DND-41 (cell line): ENCODE results near the gene P4HB.

ENCODE experiments used
- ATAC-seq: fragments of 200-7000 bp; cut with Tn5 transposase; 3 replicates; pipeline ENCODE4 v1.9.1; 2021; ENCODE audit warnings: low read depth; ENCODE audit not compliant: insufficient read depth
- DNase-seq: peaks from one replicate; pipeline ENCODE4 v3.0.0-alpha.2; 2020
- H2AFZ ChIP-seq: 2 replicates; pipeline ENCODE4 v1.6.0; 2012; ENCODE audit warnings: low read depth, low read length
- H3K27ac ChIP-seq: 2 replicates; pipeline ENCODE4 v1.5.1; 2012; ENCODE audit warnings: low read length, inconsistent platforms
- H3K27me3 ChIP-seq: fragments of 200-600 bp; sonication (generic); 2 replicates; pipeline ENCODE4 v1.6.0; 2012; ENCODE audit warnings: low read length, mild to moderate bottlenecking, inconsistent platforms; ENCODE audit not compliant: insufficient read depth, poor library complexity
- H3K36me3 ChIP-seq: 2 replicates; pipeline ENCODE4 v1.5.1; 2012; ENCODE audit warnings: low read length, inconsistent platforms; ENCODE audit not compliant: insufficient read depth
- H3K4me1 ChIP-seq: 2 replicates; pipeline ENCODE4 v1.5.1; 2012; ENCODE audit warnings: mild to moderate bottlenecking, low read length; ENCODE audit not compliant: insufficient read depth
- H3K4me2 ChIP-seq: 2 replicates; pipeline ENCODE4 v1.6.0; 2012; ENCODE audit warnings: mild to moderate bottlenecking, moderate library complexity, low read length, inconsistent platforms; ENCODE audit not compliant: insufficient read depth
- H3K4me3 ChIP-seq, 2 experiments: fragments of 200-600 bp in 1 of 2; shearing (Covaris generic) in 1 of 2; 2 replicates each; pipeline ENCODE4 v1.5.1; 2012 to 2016; ENCODE audit warnings: inconsistent platforms in 2 of 2, low read length in 2 of 2, mild to moderate bottlenecking in 2 of 2, low read depth in 1 of 2, moderate library complexity in 1 of 2
- H3K79me2 ChIP-seq: 2 replicates; pipeline ENCODE4 v1.6.0; 2012; ENCODE audit warnings: low read length, inconsistent platforms; ENCODE audit not compliant: insufficient read depth
- H3K9ac ChIP-seq: 2 replicates; pipeline ENCODE4 v1.6.0; 2012; ENCODE audit warnings: low read depth, mild to moderate bottlenecking, inconsistent platforms, low read length, moderate library complexity
- H3K9me3 ChIP-seq: 2 replicates; pipeline ENCODE4 v1.5.1; 2012; ENCODE audit warnings: low read length, moderate library complexity, mild to moderate bottlenecking, inconsistent platforms; ENCODE audit not compliant: insufficient read depth, severe bottlenecking
- H4K20me1 ChIP-seq: 2 replicates; pipeline ENCODE4 v1.6.0; 2012; ENCODE audit warnings: low read length; ENCODE audit not compliant: insufficient read depth
- CTCF ChIP-seq: IDR thresholded peaks from 2 replicates; pipeline ENCODE4 v1.5.1; 2012; ENCODE audit warnings: borderline replicate concordance, low read length, moderate library complexity, mild to moderate bottlenecking; ENCODE audit not compliant: poor library complexity, severe bottlenecking; ENCODE audit errors: extremely low read depth
- EZH2 ChIP-seq: IDR thresholded peaks from 3 replicates; pipeline ENCODE4 v1.6.1; 2012; ENCODE audit warnings: borderline replicate concordance, low read depth, mild to moderate bottlenecking, moderate library complexity, low read length, inconsistent platforms; ENCODE audit not compliant: severe bottlenecking

P4HB gene

GRCh38 chr17:81794074-81794476 lies 66.3 kb downstream of the P4HB start:
- Histone ChIP-seq H3K79me2 (no peaks in the 10 kb centered on the region), H3K27me3 (no peaks in the 10 kb centered on the region), H3K27ac (no peak overlapping the region), H3K9me3 (no peaks in the 10 kb centered on the region), H3K4me2 (no peak overlapping the region), H3K4me3 (no peak overlapping the region), H2AFZ (no peak overlapping the region), H3K4me1 (no peaks in the 10 kb centered on the region), H3K36me3 (no peaks in the 10 kb centered on the region), H4K20me1 (no peaks in the 10 kb centered on the region; the same call in 1 of the 2 replicates), H3K9ac (no peak overlapping the region)
- DNase-seq (no peak), ATAC-seq (no peak)
- TF ChIP-seq EZH2 (no peak), CTCF (no peak)
